HUES6 (cell line): ENCODE data around the gene PRSS1.
"Not testable (repeated sequence)": the region's sequence is repeated elsewhere in the genome, so short reads cannot be mapped to it uniquely, and the experiment has no call there.

Source experiments
- H3K27ac ChIP-seq: 2 replicates; pipeline ENCODE4 v1.7.0; 2013; ENCODE audit warnings: low read depth, mild to moderate bottlenecking, low read length, inconsistent platforms
- H3K27me3 ChIP-seq: 2 replicates; pipeline ENCODE4 v1.6.1; 2013; ENCODE audit warnings: low read length; ENCODE audit not compliant: control insufficient read depth, insufficient read depth
- H3K36me3 ChIP-seq: 2 replicates; pipeline ENCODE4 v1.6.1; 2013; ENCODE audit warnings: low read length; ENCODE audit not compliant: control insufficient read depth, insufficient read depth
- H3K4me1 ChIP-seq: 2 replicates; pipeline ENCODE4 v1.6.1; 2013; ENCODE audit warnings: low read length; ENCODE audit not compliant: control insufficient read depth, insufficient read depth
- H3K4me3 ChIP-seq: 2 replicates; pipeline ENCODE4 v1.5.1; 2013; ENCODE audit warnings: low read depth, low read length
- H3K9ac ChIP-seq: one replicate; pipeline ENCODE4 v1.6.1; 2013; ENCODE audit warnings: mild to moderate bottlenecking, low read length
- H3K9me3 ChIP-seq: 2 replicates; pipeline ENCODE4 v1.6.1; 2013; ENCODE audit warnings: low read depth, low read length; ENCODE audit not compliant: control insufficient read depth, insufficient read depth

Gene PRSS1

DNA sequence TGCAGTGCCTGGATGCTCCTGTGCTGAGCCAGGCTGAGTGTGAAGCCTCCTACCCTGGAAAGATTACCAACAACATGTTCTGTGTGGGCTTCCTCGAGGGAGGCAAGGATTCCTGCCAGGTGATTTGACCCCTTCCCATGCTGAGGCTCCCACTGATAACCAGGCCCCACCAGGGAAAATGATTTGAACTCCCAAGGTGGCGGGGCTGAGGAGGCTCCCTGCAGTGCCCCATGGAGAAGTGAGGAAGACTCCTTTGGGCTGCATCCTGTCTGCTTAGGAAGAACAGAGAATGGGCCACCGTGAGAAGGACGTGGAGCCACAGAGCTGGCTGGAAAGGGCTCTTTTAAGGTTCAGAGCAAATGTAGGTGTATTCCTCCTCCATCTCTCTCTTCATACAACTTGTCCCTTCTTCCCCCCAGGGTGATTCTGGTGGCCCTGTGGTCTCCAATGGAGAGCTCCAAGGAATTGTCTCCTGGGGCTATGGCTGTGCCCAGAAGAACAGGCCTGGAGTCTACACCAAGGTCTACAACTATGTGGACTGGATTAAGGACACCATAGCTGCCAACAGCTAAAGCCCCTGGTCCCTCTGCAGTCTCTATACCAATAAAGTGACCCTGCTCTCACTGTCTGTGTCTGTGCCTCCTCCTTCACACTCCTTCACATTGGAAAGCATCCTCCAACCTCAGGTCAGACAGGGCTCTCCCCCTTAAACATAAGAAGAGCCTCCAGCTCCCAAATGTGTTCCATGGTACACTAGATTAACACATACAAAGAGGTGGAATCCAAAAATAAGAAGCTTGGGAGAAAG is 24.9 kb downstream of the PRSS1 start:
- H3K27ac ChIP-seq: no peak overlapping the region
- H3K4me3 ChIP-seq: no peak overlapping the region
- no peak overlapping the region for H3K9ac ChIP-seq
- H3K36me3 ChIP-seq: no peaks in the 10 kb centered on the region
- H3K27me3 ChIP-seq: 0 out of 2 replicates have a peak, but pooled peaks cover 2% of the 10 kb centered on the region
- H3K9me3 ChIP-seq: no peaks in the 10 kb centered on the region
- H3K4me1 ChIP-seq: no peaks in the 10 kb centered on the region; the same call in 1 of the 2 replicates

- no peaks in the 10 kb centered on the region for H3K36me3 ChIP-seq
- no peaks in the 10 kb centered on the region; the same call in 1 of the 2 replicates for H3K4me1 ChIP-seq
- no peaks in the 10 kb centered on the region for H3K9me3 ChIP-seq
- no peak overlapping the region for H3K9ac ChIP-seq
- H3K4me3 ChIP-seq: no peak overlapping the region
- H3K27ac ChIP-seq: no peak overlapping the region
- 0 out of 2 replicates have a peak, but pooled peaks cover 2% of the 10 kb centered on the region for H3K27me3 ChIP-seq
Measured at GRCh38 chr7:142774826-142775225, 25.6 kb downstream of the PRSS1 start.

GRCh38 chr7:142775351-142776115 is 26.3 kb downstream of the PRSS1 start:
- not testable (repeated sequence) for H3K9me3 ChIP-seq, H3K4me1 ChIP-seq, H3K9ac ChIP-seq, H3K27me3 ChIP-seq, H3K36me3 ChIP-seq, H3K27ac ChIP-seq, H3K4me3 ChIP-seq

DNA sequence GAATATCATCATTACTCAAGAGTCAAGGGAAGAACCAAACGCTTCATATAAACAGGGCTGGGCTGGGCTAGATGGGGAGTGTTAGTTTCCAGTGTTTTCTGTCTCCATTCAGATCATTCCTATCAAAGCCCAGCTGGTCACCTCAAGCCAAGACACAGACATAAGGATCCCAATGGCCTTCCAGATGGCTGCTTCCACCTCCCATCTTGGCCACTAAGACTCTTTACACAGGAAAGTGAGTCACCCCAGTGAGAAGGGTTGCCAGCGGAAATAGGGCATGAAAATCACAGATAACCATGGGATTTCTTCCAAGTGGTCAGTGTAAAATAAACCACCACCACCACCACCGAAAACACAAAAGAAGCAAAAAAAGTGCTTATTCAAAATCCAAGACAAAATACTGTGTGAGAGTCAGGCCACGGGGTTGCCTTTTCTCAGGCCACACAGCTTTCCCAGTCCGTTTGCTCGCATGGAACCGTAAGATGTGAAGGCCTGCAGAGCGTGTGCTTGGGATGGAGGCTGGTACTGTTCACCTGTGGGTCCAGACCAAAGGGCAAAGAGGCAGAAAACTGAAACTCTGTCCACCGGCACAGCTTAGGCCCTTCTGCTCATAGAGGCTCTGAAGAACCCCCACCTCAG is 27.1 kb downstream of the PRSS1 start:
- H3K27ac ChIP-seq: no peak overlapping the region
- H3K4me3 ChIP-seq: no peak overlapping the region
- 0 out of 2 replicates have a peak, but pooled peaks cover 2% of the 10 kb centered on the region for H3K27me3 ChIP-seq
- H3K9me3 ChIP-seq: no peaks in the 10 kb centered on the region
- no peak overlapping the region for H3K9ac ChIP-seq
- no peaks in the 10 kb centered on the region for H3K36me3 ChIP-seq
- H3K4me1 ChIP-seq: no peaks in the 10 kb centered on the region; the same call in 1 of the 2 replicates

DNA sequence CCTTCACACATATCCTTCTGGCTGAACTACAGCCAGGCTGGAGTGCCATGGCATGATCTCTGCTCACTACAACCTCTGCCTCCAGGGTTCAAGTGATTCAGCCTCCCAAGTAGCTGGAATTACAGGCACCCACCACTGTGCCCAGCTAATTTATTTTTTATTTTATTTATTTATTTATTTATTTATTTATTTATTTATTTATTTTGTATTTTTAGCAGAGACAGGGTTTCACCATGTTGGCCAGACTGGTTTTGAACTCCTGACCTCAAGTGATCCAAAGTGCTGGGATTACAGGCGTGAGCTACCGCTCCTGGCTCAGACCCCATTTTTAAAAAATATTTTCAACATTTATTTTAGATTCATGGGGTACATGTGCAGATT is 27.6 kb downstream of the PRSS1 start:
- not testable (repeated sequence) for H3K9ac ChIP-seq, H3K27ac ChIP-seq, H3K4me3 ChIP-seq, H3K4me1 ChIP-seq, H3K36me3 ChIP-seq, H3K9me3 ChIP-seq, H3K27me3 ChIP-seq

GRCh38 chr7:142777318-142777717 is 28.0 kb downstream of the PRSS1 start:
- Histone ChIP-seq H3K4me1 (no peaks in the 10 kb centered on the region), H3K4me3 (no peak overlapping the region), H3K36me3 (no peaks in the 10 kb centered on the region), H3K9me3 (no peaks in the 10 kb centered on the region), H3K9ac (no peak overlapping the region), H3K27ac (no peak overlapping the region), H3K27me3 (0 out of 2 replicates have a peak, but pooled peaks cover 2% of the 10 kb centered on the region)

DNA sequence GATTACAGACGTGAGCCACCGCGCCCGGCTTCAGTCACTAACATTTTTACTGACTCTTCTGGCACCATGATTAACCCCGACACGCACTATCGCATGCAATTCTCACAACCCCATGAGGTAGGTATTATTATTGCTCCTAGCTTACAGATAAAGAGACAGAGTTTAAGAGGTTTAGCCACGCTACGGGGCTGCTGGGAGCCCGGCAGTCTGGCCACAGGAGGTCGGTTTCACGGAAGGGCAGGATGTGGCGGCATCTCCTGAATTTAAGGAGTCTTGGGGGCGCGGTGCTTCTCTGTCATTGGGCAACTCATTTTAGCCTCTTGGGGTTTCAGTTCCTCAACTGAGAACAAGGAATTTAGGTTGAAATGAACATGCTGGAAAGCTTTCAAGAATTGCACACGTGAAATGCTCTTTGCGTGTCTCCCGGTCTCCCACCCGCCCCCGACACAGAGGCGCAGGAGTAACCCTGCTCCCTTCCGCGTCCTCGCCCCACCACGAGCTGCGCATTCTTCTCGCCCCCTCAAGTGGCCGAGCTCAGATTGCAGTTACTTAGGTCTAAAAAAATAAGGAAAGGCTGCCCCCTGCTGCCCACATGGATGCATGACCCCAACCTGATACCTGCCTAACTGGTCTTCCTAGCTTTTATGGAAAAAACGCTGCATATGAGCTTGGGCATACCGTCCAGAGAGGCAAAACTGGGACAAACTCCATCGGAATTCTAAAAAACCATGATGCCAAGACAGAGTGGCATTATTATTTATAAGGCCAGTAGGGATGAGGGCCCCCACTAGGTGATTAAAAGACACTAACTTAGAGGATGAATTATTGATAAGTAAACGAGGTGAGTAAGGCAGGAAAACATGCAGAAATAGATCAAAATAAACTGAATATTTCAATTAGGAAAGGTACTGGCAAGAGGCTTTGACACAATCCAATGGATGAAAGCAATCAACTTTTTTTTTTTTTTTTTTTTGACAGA is 33.9 kb downstream of the PRSS1 start:
- Histone ChIP-seq H3K27ac (no peak overlapping the region), H3K9me3 (no peaks in the 10 kb centered on the region), H3K36me3 (no peaks in the 10 kb centered on the region), H3K4me1 (0 out of 2 replicates have a peak, but pooled peaks cover 3% of the 10 kb centered on the region), H3K27me3 (peaks cover 9% of the 10 kb centered on the region), H3K9ac (peak overlapping the region; percentile 15), H3K4me3 (peak overlapping the region; percentile 53)

DNA sequence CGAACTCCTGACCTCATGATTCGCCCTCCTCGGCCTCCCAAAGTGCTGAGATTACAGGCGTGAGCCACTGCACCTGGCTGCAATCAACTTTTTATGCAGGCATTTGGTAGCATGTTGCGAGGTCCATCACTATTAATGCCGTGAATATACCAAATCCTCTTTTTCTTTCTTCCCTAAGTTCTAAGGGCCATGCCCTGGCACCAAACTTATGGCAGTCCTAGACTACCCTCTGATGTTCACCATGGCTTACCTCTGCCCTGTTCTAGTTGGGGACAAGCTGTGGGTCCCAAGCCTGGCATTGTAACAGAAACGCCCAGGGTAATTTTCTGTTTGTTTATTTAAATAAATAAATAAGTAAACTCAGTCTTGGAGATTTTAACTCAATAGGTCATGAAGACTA is 34.8 kb downstream of the PRSS1 start:
- Histone ChIP-seq H3K4me1 (0 out of 2 replicates have a peak, but pooled peaks cover 3% of the 10 kb centered on the region), H3K4me3 (no peak overlapping the region), H3K27ac (no peak overlapping the region), H3K9ac (no peak overlapping the region), H3K36me3 (no peaks in the 10 kb centered on the region), H3K9me3 (no peaks in the 10 kb centered on the region), H3K27me3 (peaks cover 18% of the 10 kb centered on the region)

DNA sequence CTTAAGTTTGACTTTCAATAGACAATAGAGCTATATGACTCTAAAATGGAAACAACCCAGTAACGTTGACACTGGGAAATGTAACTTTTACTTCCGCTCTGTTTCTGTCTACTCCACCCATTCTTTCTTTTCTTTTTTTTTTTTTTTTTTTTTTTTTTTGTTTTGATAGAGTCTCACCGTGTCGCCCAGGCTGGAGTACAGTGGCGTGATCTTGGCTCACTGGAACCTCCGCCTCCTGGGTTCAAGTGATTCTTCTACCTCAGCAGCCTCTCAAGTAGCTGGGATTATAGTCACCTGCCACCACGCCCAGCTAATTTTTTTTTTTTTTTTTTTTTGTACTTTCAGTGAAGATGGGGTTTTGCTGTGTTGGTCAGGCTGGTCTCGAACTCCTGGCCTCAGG is 35.4 kb downstream of the PRSS1 start:
- Histone ChIP-seq H3K4me3 (no peak overlapping the region), H3K9ac (no peak overlapping the region), H3K4me1 (0 out of 2 replicates have a peak, but pooled peaks cover 3% of the 10 kb centered on the region), H3K27me3 (peaks cover 18% of the 10 kb centered on the region), H3K36me3 (no peaks in the 10 kb centered on the region), H3K27ac (no peak overlapping the region), H3K9me3 (no peaks in the 10 kb centered on the region)

GRCh38 chr7:142785841-142786250 is 36.6 kb downstream of the PRSS1 start:
- Histone ChIP-seq H3K36me3 (no peaks in the 10 kb centered on the region), H3K4me3 (no peak overlapping the region), H3K4me1 (0 out of 2 replicates have a peak, but pooled peaks cover 3% of the 10 kb centered on the region), H3K27ac (no peak overlapping the region), H3K9me3 (no peaks in the 10 kb centered on the region), H3K27me3 (peaks cover 23% of the 10 kb centered on the region), H3K9ac (no peak overlapping the region)
